ENCODE measurements around the gene PNMT.

PNMT gene

GRCh38 chr17:39652587-39653315, 15.5 kb upstream of the PNMT start:
- Histone ChIP-seq H3K4me3 (ENCODE audit: low read length) (no peak overlapping the region), H3K36me3 (ENCODE audit: control insufficient read depth, insufficient read depth, low read length) (peaks cover 9% of the 10 kb centered on the region), H3K9ac (ENCODE audit: low read length) (no peak overlapping the region), H3K4me1 (ENCODE audit: control insufficient read depth, insufficient read depth, low read length) (no peaks in the 10 kb centered on the region), H3K27ac (ENCODE audit: low read depth, low read length) (no peak overlapping the region), H3K27me3 (ENCODE audit: control insufficient read depth, insufficient read depth, low read length) (no peaks in the 10 kb centered on the region)

- Histone ChIP-seq H3K4me1 (ENCODE audit: control insufficient read depth, insufficient read depth, low read length) (no peaks in the 10 kb centered on the region), H3K27me3 (ENCODE audit: control insufficient read depth, insufficient read depth, low read length) (no peaks in the 10 kb centered on the region), H3K4me3 (ENCODE audit: low read length) (no peak overlapping the region), H3K36me3 (ENCODE audit: control insufficient read depth, insufficient read depth, low read length) (peaks cover 14% of the 10 kb centered on the region), H3K9ac (ENCODE audit: low read length) (no peak overlapping the region), H3K27ac (ENCODE audit: low read depth, low read length) (no peak overlapping the region)
Observed at GRCh38 chr17:39653316-39653661, 15.0 kb upstream of the PNMT start.

DNA sequence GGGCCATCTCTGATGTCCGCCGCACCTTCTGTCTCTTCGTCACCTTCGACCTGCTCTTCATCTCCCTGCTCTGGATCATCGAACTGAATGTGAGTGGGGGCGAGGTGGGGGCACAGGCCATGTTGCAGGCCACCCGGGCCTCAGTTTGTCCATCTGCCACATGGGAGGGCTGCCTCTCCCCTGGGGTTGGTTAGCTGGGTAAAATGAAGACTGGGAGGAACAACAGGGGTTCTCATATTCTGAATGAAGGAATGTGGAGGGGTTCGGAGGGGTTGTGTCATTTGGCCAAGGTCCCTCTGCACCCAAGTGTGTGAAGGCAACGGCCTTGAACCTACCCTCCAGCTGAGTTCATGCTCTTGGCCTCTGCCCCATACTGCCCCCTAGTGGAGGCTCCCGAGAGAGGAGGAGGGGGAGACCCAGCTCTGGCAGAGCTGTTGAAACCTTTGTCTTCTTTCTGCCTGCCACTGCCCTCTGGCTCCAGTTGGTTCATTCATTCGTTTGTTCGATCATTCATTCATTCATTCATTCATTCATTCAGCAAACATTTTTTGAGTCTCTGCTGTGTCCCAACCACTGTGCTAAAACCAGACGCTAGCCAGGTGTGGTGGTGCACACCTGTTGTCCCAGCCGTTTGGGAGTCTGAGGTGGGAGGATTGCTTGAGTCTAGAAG, 14.5 kb upstream of the PNMT start:
- Histone ChIP-seq H3K4me1 (ENCODE audit: control insufficient read depth, insufficient read depth, low read length) (no peaks in the 10 kb centered on the region), H3K27ac (ENCODE audit: low read depth, low read length) (no peak overlapping the region), H3K4me3 (ENCODE audit: low read length) (no peak overlapping the region), H3K9ac (ENCODE audit: low read length) (no peak overlapping the region), H3K27me3 (ENCODE audit: control insufficient read depth, insufficient read depth, low read length) (no peaks in the 10 kb centered on the region), H3K36me3 (ENCODE audit: control insufficient read depth, insufficient read depth, low read length) (peaks cover 16% of the 10 kb centered on the region)

- Histone ChIP-seq H3K9ac (ENCODE audit: low read length) (no peak overlapping the region), H3K27ac (ENCODE audit: low read depth, low read length) (no peak overlapping the region), H3K4me3 (ENCODE audit: low read length) (no peak overlapping the region), H3K27me3 (ENCODE audit: control insufficient read depth, insufficient read depth, low read length) (no peaks in the 10 kb centered on the region), H3K36me3 (ENCODE audit: control insufficient read depth, insufficient read depth, low read length) (peaks cover 20% of the 10 kb centered on the region), H3K4me1 (ENCODE audit: control insufficient read depth, insufficient read depth, low read length) (no peaks in the 10 kb centered on the region)
Observed at GRCh38 chr17:39655105-39655504, 13.1 kb upstream of the PNMT start.

- no peak overlapping the region for H3K4me3 ChIP-seq (ENCODE audit: low read length)
- H3K36me3 ChIP-seq (ENCODE audit: control insufficient read depth, insufficient read depth, low read length): peaks cover 36% of the 10 kb centered on the region
- H3K4me1 ChIP-seq (ENCODE audit: control insufficient read depth, insufficient read depth, low read length): no peaks in the 10 kb centered on the region
- H3K27ac ChIP-seq (ENCODE audit: low read depth, low read length): no peak overlapping the region
- no peak overlapping the region for H3K9ac ChIP-seq (ENCODE audit: low read length)
- H3K27me3 ChIP-seq (ENCODE audit: control insufficient read depth, insufficient read depth, low read length): no peaks in the 10 kb centered on the region
Observed at GRCh38 chr17:39658346-39658745, 9.9 kb upstream of the PNMT start.

- no peak overlapping the region for H3K9ac ChIP-seq (ENCODE audit: low read length)
- H3K27me3 ChIP-seq (ENCODE audit: control insufficient read depth, insufficient read depth, low read length): no peaks in the 10 kb centered on the region
- H3K4me1 ChIP-seq (ENCODE audit: control insufficient read depth, insufficient read depth, low read length): no peaks in the 10 kb centered on the region
- no peak overlapping the region for H3K4me3 ChIP-seq (ENCODE audit: low read length)
- H3K36me3 ChIP-seq (ENCODE audit: control insufficient read depth, insufficient read depth, low read length): peaks cover 36% of the 10 kb centered on the region
- no peak overlapping the region for H3K27ac ChIP-seq (ENCODE audit: low read depth, low read length)
Observed at GRCh38 chr17:39658760-39659159, 9.5 kb upstream of the PNMT start.

GRCh38 chr17:39659279-39660010, 8.8 kb upstream of the PNMT start:
- H3K4me3 ChIP-seq (ENCODE audit: low read length): no peak overlapping the region

GRCh38 chr17:39660011-39660360, 8.3 kb upstream of the PNMT start:
- Histone ChIP-seq H3K4me3 (ENCODE audit: low read length) (no peak overlapping the region), H3K27me3 (ENCODE audit: control insufficient read depth, insufficient read depth, low read length) (no peaks in the 10 kb centered on the region), H3K9ac (ENCODE audit: low read length) (no peak overlapping the region), H3K4me1 (ENCODE audit: control insufficient read depth, insufficient read depth, low read length) (no peaks in the 10 kb centered on the region), H3K36me3 (ENCODE audit: control insufficient read depth, insufficient read depth, low read length) (peaks cover 36% of the 10 kb centered on the region), H3K27ac (ENCODE audit: low read depth, low read length) (no peak overlapping the region)

More at GRCh38 chr17:39659279-39660010, 8.8 kb upstream of the PNMT start:
- Histone ChIP-seq H3K4me1 (ENCODE audit: control insufficient read depth, insufficient read depth, low read length) (no peaks in the 10 kb centered on the region), H3K27me3 (ENCODE audit: control insufficient read depth, insufficient read depth, low read length) (no peaks in the 10 kb centered on the region), H3K36me3 (ENCODE audit: control insufficient read depth, insufficient read depth, low read length) (peaks cover 36% of the 10 kb centered on the region), H3K9ac (ENCODE audit: low read length) (no peak overlapping the region), H3K27ac (ENCODE audit: low read depth, low read length) (no peak overlapping the region)

DNA sequence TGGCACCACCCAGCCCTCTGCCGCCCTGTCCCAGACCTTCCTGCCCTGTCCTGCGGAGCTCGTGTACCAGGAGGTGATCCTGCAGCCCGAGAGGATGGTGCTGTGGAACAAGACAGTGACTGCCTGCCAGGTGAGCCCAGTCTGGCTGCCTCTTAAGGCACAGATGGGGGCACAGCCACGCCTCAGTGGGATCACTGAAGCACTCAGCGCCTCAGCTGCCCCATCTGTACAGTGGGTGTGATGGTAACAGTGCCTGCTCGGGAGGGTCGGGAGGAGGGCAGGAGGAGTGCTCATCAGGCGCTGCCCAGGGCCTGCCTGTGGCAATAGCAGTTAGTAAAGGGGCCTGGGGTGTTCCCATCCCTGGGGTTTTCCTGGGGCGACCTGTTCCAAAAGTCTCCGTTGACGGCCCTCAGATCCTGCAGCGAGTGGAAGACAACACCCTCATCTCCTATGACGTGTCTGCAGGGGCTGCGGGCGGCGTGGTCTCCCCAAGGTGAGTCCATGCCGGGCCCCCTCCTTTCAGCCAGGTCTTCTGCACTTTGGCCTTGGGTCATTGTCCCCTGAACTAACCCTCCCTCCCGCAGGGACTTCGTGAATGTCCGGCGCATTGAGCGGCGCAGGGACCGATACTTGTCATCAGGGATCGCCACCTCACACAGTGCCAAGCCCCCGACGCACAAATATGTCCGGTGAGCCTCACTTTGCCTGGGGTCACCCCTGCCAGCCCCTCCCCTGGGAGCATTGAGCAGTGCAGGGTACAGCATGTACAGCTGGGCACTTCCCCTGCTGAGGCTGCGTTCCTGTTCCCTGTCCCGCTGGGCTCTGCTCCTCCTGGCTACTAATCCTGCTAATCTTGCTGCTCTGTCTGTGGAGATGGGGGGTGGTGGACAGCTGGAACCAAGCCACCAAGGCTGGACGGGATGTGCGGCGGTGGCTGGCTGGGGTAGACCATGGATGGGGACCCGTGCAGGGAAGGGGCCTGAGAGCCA, 7.6 kb upstream of the PNMT start:
- Histone ChIP-seq H3K27ac (ENCODE audit: low read depth, low read length) (no peak overlapping the region), H3K4me3 (ENCODE audit: low read length) (no peak overlapping the region), H3K36me3 (ENCODE audit: control insufficient read depth, insufficient read depth, low read length) (peaks cover 36% of the 10 kb centered on the region), H3K4me1 (ENCODE audit: control insufficient read depth, insufficient read depth, low read length) (no peaks in the 10 kb centered on the region), H3K27me3 (ENCODE audit: control insufficient read depth, insufficient read depth, low read length) (no peaks in the 10 kb centered on the region), H3K9ac (ENCODE audit: low read length) (no peak overlapping the region)

DNA sequence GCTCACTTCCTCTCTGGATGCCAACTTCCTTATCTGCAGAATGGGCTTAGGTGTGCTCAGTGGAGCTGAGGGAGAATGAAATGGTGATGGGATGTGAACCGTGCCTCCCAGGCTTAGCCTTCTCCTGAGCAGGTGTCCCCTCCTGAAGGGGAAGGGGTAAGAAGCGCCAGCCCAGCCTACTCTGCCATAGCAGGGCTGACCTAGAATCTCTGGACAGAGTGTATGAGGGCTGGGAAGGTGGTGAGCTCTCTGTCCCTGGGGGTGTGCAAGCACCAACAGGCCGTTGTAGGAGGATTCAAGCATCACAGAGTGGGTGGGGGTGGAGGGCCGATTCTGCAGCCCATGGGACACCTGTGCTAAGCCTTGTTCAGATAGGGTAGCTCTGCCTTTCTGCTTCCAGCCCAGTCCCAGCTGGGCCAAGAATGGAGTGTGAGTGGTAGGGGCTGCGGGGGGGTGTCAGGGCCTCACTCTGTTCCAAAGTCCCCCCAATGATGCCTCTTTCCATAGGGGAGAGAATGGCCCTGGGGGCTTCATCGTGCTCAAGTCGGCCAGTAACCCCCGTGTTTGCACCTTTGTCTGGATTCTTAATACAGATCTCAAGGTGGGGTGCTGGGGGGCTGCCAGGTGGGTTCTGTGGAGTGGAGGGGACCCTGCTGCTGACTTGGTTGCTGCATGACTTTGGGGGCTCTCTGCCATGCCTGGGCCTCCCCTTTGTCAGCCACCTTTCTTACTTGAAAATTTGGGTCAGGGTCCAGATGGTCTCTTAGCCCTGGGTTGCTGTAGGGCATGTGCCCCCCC, 6.3 kb upstream of the PNMT start:
- peaks cover 3% of the 10 kb centered on the region for H3K27me3 ChIP-seq (ENCODE audit: control insufficient read depth, insufficient read depth, low read length)
- no peak overlapping the region for H3K27ac ChIP-seq (ENCODE audit: low read depth, low read length)
- no peak overlapping the region for H3K9ac ChIP-seq (ENCODE audit: low read length)
- H3K4me1 ChIP-seq (ENCODE audit: control insufficient read depth, insufficient read depth, low read length): no peaks in the 10 kb centered on the region
- no peak overlapping the region for H3K4me3 ChIP-seq (ENCODE audit: low read length)
- peaks cover 33% of the 10 kb centered on the region for H3K36me3 ChIP-seq (ENCODE audit: control insufficient read depth, insufficient read depth, low read length)

GRCh38 chr17:39662551-39663339, 5.5 kb upstream of the PNMT start:
- peaks cover 9% of the 10 kb centered on the region for H3K27me3 ChIP-seq (ENCODE audit: control insufficient read depth, insufficient read depth, low read length)
- no peaks in the 10 kb centered on the region for H3K4me1 ChIP-seq (ENCODE audit: control insufficient read depth, insufficient read depth, low read length)
- H3K36me3 ChIP-seq (ENCODE audit: control insufficient read depth, insufficient read depth, low read length): peaks cover 30% of the 10 kb centered on the region
- H3K9ac ChIP-seq (ENCODE audit: low read length): no peak overlapping the region
- H3K27ac ChIP-seq (ENCODE audit: low read depth, low read length): no peak overlapping the region
- H3K4me3 ChIP-seq (ENCODE audit: low read length): no peak overlapping the region
